Upper lobe of left lung (tissue), 6 donors: ENCODE results near the gene PDE4B. TPM values are rescaled to one million over a fixed set of nuclear protein-coding genes. Genes with fewer than 3 reads are reported as not detected.

Source experiments
- ATAC-seq, 2 donors: fragments of 200-7000 bp; cut with Tn5 transposase; one replicate each; pipeline ENCODE4 v1.9.1; 2022; ENCODE audit warnings: mild to moderate bottlenecking in 2 of 2, moderate library complexity in 2 of 2; ENCODE audit not compliant: low FRiP score in 2 of 2
- DNase-seq, 2 donors: peaks; one replicate each; pipeline ENCODE4 v3.0.0-alpha.2; 2019 to 2020
- H3K27ac ChIP-seq, 4 donors: fragments of 200-600 bp; sonication (generic); one replicate each; pipeline ENCODE4 v1.5.1; 2016 to 2019
- H3K27me3 ChIP-seq, 4 donors: fragments of 200-600 bp; sonication (generic); one replicate each; pipeline ENCODE4 v1.5.1; 2017 to 2019
- H3K36me3 ChIP-seq, 4 donors: fragments of 200-600 bp; sonication (generic); one replicate each; pipeline ENCODE4 v1.5.1; 2016 to 2019
- H3K4me1 ChIP-seq, 4 donors: fragments of 200-600 bp; sonication (generic); one replicate each; pipeline ENCODE4 v1.5.1; 2018 to 2019
- H3K4me3 ChIP-seq, 4 donors: fragments of 200-600 bp; sonication (generic); one replicate each; pipeline ENCODE4 v1.5.1; 2017 to 2019; ENCODE audit warnings: mild to moderate bottlenecking in 2 of 4, moderate library complexity in 1 of 4
- H3K9me3 ChIP-seq, 4 donors: fragments of 200-600 bp; sonication (generic); one replicate each; pipeline ENCODE4 v1.5.1; 2018 to 2019
- EP300 ChIP-seq, 4 donors: sonication (generic); formaldehyde crosslinking; IDR thresholded peaks; one replicate each; pipeline ENCODE4 v1.5.1; 2017; ENCODE audit warnings: antibody characterized with exemption in 4 of 4, control low read depth in 2 of 4
- POLR2A ChIP-seq, 4 donors: fragments of 450-650 bp; IDR thresholded peaks; one replicate each; pipeline ENCODE4 v1.5.1; 2016 to 2017; ENCODE audit warnings: antibody characterized with exemption in 4 of 4, mild to moderate bottlenecking in 2 of 4
- POLR2AphosphoS5 ChIP-seq, 2 donors: sonication (generic); formaldehyde crosslinking; IDR thresholded peaks; one replicate each; pipeline ENCODE4 v1.5.1; 2017; ENCODE audit warnings: antibody characterized with exemption in 2 of 2
- WGBS, 2 donors: methylation state at CpG; one replicate each; pipeline ENCODE4 v1.1.5; 2017 to 2018; 5-methylcytosine and 5-hydroxymethylcytosine counted together
- total RNA-seq, 6 donors: library from RNA; depleted of rRNA in 4 of 6; stranded (reverse); fragments of >200 nt in 4 of 6; gene quantifications; one replicate each; pipeline versions ENCODE4 v1.1.0 to v1.2.1, GENCODE V29; 2016 to 2021
- TF ChIP-seq, protein P1 (sequence below), 6 experiments: fragments of 450-650 bp in 4 of 6; fragments of 200-600 bp in 2 of 6; sonication (generic) in 2 of 6; IDR thresholded peaks; one replicate each; pipeline ENCODE4 v1.5.1; 2016 to 2019; ENCODE audit warnings: antibody characterized with exemption in 6 of 6
- donor health status: DM: no; HTN: no; CAD: no; lungs with moderate emphysema.
- donor health status: DM: no; HTN: yes; CAD: no; lungs with severe emphysema.

PDE4B gene
- total RNA-seq, 6 donors from 2014 or later = 8.1 to 61.6 (median 15.9) TPM

DNA sequence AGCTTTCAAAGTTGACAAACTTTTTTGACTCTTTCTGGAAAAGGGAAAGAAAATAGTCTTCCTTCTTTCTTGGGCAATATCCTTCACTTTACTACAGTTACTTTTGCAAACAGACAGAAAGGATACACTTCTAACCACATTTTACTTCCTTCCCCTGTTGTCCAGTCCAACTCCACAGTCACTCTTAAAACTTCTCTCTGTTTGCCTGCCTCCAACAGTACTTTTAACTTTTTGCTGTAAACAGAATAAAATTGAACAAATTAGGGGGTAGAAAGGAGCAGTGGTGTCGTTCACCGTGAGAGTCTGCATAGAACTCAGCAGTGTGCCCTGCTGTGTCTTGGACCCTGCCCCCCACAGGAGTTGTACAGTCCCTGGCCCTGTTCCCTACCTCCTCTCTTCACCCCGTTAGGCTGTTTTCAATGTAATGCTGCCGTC, 580.5 kb downstream of the PDE4B start:
- peak overlapping the region; percentile 38 to 84 (median 74) for H3K27ac ChIP-seq
- 52 to 74% methylated on average over 4 of the region's 4 CpGs for WGBS, 2 donors
- H3K27me3 ChIP-seq = no peaks in the 10 kb centered on the region
- H3K4me1 ChIP-seq = peaks cover 32 to 50% (median 43%) of the 10 kb centered on the region in 4 donors
- H3K36me3 ChIP-seq = peaks cover 5 to 36% (median 10%) of the 10 kb centered on the region in 4 donors
- ATAC-seq (no peak), DNase-seq (no peak)
- H3K9me3 ChIP-seq = no peaks in the 10 kb centered on the region
- H3K4me3 ChIP-seq = no peak overlapping the region
- TF ChIP-seq EP300 (IDR thresholded peaks at IDR 0.05) (no peak), POLR2A (IDR thresholded peaks at IDR 0.05) (peak in 1 of 4 donors; percentile 10)

DNA sequence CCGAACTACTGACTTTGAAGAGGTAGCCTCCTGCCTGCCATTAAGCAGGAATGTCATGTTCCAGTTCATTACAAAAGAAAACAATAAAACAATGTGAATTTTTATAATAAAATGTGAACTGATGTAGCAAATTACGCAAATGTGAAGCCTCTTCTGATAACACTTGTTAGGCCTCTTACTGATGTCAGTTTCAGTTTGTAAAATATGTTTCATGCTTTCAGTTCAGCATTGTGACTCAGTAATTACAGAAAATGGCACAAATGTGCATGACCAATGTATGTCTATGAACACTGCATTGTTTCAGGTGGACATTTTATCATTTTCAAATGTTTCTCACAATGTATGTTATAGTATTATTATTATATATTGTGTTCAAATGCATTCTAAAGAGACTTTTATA, 581.5 kb downstream of the PDE4B start:
- Histone ChIP-seq H3K9me3 (no peaks in the 10 kb centered on the region), H3K27ac (peak overlapping the region; percentile 38 to 84 (median 74)), H3K4me3 (no peak overlapping the region), H3K27me3 (no peaks in the 10 kb centered on the region), H3K36me3 (peaks cover 0 to 27% (median 4%) of the 10 kb centered on the region in 4 donors), H3K4me1 (peaks cover 32 to 50% (median 43%) of the 10 kb centered on the region in 4 donors)
- no peak for TF ChIP-seq POLR2AphosphoS5 (IDR thresholded peaks at IDR 0.05)
- TF ChIP-seq, protein P1, sequence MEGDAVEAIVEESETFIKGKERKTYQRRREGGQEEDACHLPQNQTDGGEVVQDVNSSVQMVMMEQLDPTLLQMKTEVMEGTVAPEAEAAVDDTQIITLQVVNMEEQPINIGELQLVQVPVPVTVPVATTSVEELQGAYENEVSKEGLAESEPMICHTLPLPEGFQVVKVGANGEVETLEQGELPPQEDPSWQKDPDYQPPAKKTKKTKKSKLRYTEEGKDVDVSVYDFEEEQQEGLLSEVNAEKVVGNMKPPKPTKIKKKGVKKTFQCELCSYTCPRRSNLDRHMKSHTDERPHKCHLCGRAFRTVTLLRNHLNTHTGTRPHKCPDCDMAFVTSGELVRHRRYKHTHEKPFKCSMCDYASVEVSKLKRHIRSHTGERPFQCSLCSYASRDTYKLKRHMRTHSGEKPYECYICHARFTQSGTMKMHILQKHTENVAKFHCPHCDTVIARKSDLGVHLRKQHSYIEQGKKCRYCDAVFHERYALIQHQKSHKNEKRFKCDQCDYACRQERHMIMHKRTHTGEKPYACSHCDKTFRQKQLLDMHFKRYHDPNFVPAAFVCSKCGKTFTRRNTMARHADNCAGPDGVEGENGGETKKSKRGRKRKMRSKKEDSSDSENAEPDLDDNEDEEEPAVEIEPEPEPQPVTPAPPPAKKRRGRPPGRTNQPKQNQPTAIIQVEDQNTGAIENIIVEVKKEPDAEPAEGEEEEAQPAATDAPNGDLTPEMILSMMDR (IDR thresholded peaks at IDR 0.05) = no peak
- TF ChIP-seq EP300 (IDR thresholded peaks at IDR 0.05) = no peak
- TF ChIP-seq POLR2A (IDR thresholded peaks at IDR 0.05) = no peak
- WGBS, 2 donors = 73 to 79% methylated on average over 2 of the region's 2 CpGs
- ATAC-seq (no peak), DNase-seq (no peak)

DNA sequence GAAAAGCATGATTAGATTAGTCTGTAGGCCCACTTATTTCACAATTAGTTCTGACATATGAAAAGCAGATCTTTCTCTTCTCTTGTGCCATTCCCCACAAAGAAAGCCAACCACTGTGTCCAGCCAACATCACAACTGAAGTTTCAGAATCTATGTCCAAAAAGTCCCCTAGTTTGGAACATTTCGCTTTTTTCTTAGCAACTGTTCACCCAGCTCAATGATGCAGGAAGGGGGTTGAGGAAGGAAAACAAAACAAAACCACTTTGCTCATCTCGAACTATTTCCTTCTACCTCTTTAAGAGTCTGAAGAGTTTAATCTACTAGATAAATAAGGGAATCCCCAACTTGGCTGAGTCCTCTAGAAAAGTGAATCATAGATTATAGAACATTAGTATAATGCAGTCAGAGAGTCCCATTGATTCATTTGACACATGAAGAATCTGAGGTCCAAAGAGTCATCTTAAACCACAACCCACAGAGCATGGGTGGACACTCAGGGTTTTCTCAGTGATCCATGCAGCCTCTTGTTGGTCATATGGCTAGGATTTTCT, 581.9 kb downstream of the PDE4B start:
- no peak for DNase-seq
- Histone ChIP-seq H3K4me1 (peaks cover 32 to 50% (median 43%) of the 10 kb centered on the region in 4 donors), H3K9me3 (no peaks in the 10 kb centered on the region), H3K27me3 (no peaks in the 10 kb centered on the region), H3K36me3 (peaks cover 0 to 22% (median under 1%) of the 10 kb centered on the region in 4 donors), H3K4me3 (no peak overlapping the region), H3K27ac (peak overlapping the region; percentile 38 to 84 (median 74))
- TF ChIP-seq, protein P1 (IDR thresholded peaks at IDR 0.05) = no peak
- TF ChIP-seq EP300 (IDR thresholded peaks at IDR 0.05) (no peak), POLR2AphosphoS5 (IDR thresholded peaks at IDR 0.05) (no peak), POLR2A (IDR thresholded peaks at IDR 0.05) (no peak)
- WGBS, 2 donors = 22 to 32% methylated on average over 2 of the region's 2 CpGs
- peak in 1 of 2 donors; percentile 77 for ATAC-seq

DNA sequence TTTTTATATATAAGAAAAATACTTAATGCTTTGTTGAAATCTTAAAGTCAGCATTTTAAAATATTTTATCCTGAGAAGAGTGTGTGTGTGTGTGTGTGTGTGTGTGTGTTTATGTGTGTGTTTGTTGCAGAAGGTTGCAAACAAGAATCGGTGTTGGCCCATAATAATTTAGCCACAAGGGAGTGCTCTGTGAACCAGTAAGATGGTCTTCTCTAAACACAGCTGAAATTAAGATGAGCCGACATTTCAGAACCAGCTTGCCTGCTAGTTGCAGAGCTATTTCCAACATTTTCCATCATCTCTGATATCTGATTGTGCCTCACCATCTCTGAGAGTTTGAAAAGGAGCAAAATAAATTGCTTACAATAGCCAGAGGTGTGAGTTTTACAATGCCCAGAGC, 582.4 kb downstream of the PDE4B start:
- TF ChIP-seq, protein P1 (IDR thresholded peaks at IDR 0.05) = no peak
- no peak for TF ChIP-seq EP300 (IDR thresholded peaks at IDR 0.05)
- TF ChIP-seq POLR2AphosphoS5 (IDR thresholded peaks at IDR 0.05) = no peak
- TF ChIP-seq POLR2A (IDR thresholded peaks at IDR 0.05) = no peak
- no peak for ATAC-seq

DNA sequence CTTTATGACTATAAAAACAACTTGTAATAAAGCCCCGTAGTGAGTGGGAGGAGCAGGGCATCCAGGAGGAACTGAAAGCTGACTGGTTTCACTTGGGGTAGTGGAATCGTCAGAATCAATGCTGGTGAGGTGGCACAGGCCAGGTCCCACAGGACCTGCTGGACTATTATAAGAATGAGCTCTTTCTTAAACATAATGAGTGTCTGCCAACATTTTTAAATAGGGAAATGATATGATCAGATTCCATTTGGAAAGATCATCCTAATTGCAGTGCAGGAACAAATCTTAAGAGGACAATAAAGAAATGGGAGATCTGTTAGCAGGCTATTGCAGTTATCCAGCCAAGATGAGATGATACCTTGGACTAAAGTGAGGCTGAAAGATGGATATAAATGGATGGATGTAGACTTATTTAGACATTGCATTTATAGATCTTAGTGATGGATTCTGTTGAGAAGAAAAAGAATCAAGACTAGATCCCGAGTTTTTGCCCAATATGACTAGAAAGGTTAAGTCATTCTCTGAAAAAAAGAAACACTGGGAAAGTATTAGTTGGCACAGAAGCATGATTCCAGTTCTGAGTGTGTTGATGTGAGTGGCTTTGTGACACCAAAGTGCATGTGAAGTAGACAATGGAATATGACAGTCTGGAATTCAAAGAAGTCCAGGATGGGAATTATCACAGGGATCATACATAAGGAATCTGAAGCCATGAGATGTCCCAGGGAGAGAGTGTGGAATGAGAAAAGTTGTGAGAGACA, 587.9 kb downstream of the PDE4B start:
- no peaks in the 10 kb centered on the region for H3K9me3 ChIP-seq
- no peak overlapping the region for H3K4me3 ChIP-seq
- no peaks in the 10 kb centered on the region for H3K36me3 ChIP-seq
- TF ChIP-seq POLR2A (IDR thresholded peaks at IDR 0.05) (no peak), POLR2AphosphoS5 (IDR thresholded peaks at IDR 0.05) (no peak), EP300 (IDR thresholded peaks at IDR 0.05) (no peak)
- TF ChIP-seq, protein P1 (IDR thresholded peaks at IDR 0.05) = no peak
- ATAC-seq (peak in 1 of 2 donors; percentile 80), DNase-seq (peak in 1 of 2 donors; percentile 49)
- no peak overlapping the region for H3K27ac ChIP-seq
- no peaks in the 10 kb centered on the region for H3K27me3 ChIP-seq
- 49 to 61% methylated on average over 3 of the region's 3 CpGs for WGBS, 2 donors
- peaks cover 10 to 20% (median 13%) of the 10 kb centered on the region in 4 donors for H3K4me1 ChIP-seq

More for the DNA sequence above, 582.4 kb downstream of the PDE4B start:
- no peaks in the 10 kb centered on the region for H3K9me3 ChIP-seq
- 70 to 76% methylated on average over 2 of the region's 2 CpGs for WGBS, 2 donors
- peaks cover 0 to 18% (median 0%) of the 10 kb centered on the region in 4 donors for H3K36me3 ChIP-seq
- peaks cover 32 to 50% (median 44%) of the 10 kb centered on the region in 4 donors for H3K4me1 ChIP-seq
- DNase-seq = no peak
- peak overlapping the region in 2 of 4 donors; percentile 68 to 84 for H3K27ac ChIP-seq
- H3K27me3 ChIP-seq = no peaks in the 10 kb centered on the region
- H3K4me3 ChIP-seq = no peak overlapping the region
